ENCODE measurements around the gene BEAN1.
"Not testable (repeated sequence)": the region's sequence is repeated elsewhere in the genome, so short reads cannot be mapped to it uniquely, and the experiment has no call there.

Gene BEAN1

DNA sequence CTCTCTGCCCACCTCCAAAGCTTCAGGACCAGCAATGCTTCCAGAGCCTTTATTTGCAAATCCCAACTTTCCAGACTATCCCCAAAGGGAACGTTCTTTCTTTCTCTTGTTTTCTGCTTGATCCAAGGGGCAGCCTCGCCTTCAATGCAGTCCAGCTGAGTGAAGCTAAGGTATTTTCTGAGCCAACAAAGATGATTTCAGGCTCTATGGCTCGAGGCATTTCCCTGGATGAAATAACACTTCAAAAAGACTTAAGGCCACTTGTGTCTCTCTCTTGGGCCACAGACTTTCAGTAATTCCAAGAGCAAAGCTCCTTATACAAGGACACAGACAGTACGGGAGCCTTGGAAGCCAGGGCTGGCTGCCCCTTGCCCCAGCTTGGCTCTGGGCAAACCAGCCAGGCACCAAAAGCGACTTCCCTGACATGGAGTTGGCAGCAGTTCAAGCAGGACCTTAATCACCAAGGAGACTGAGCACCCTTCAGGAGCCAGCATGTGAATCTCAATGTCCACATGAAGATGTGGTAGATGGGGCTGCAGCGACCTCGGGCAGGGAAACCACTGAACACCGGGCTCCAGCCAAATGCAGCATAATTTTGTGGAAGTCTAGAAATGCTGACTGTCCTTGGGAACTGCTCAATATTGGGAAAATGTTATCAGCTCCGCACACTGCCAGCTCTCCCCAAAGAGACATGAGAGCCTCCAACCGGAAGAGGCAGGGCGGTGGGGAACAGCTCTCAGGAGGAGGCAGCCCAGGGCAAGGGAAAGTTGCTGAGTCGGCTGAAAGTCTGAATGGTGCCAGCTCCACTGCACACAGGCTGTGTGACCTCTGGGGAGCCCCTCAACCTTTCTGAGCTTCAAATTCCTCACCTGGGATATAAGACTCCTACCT, 83.9 kb downstream of the BEAN1 start:
- H3K4me1 ChIP-seq (ENCODE audit: insufficient read depth, low read length) = peaks cover 33% of the 10 kb centered on the region
- no peaks in the 10 kb centered on the region for H3K36me3 ChIP-seq (ENCODE audit: insufficient read depth, low read length)
- no peaks in the 10 kb centered on the region for H3K9me3 ChIP-seq (ENCODE audit: control insufficient read depth, insufficient read depth, low read length)
- H3K9ac ChIP-seq (ENCODE audit: low read depth, low read length) = no peak overlapping the region

DNA sequence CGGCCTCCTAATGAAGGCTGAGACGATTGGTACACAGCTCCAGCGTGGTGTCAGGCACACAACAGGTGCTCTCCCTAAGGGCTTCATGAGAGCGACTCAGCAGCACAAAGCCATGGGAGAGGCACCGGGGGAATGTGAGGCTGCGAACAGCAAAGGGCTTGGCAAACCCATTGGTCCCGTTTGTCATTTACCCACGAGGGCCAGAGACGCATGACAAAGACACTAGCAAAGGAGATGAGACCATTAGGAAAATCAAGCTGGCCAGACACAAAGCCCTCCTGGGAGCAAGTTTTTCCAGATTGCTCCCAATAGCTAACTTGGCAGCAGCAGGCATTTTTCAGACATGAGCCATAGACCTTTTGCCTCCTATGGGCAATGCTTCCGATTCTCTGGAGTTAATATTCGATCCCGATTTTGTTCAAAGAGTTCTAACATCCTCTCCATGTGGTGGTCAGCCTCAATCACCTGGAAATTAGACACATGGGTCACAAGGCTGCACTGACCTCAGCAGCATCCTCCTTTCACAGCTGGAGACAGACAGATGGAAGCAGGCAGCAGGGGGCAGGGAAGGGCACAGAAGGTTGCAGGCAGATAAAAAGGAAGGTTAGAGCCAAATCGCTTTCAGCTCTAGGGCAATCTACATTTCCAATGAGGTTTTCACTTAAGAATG, 84.6 kb downstream of the BEAN1 start:
- Histone ChIP-seq H3K9ac (ENCODE audit: low read depth, low read length) (no peak overlapping the region), H3K9me3 (ENCODE audit: control insufficient read depth, insufficient read depth, low read length) (no peaks in the 10 kb centered on the region), H3K36me3 (ENCODE audit: insufficient read depth, low read length) (no peaks in the 10 kb centered on the region), H3K4me1 (ENCODE audit: insufficient read depth, low read length) (peaks cover 36% of the 10 kb centered on the region)

DNA sequence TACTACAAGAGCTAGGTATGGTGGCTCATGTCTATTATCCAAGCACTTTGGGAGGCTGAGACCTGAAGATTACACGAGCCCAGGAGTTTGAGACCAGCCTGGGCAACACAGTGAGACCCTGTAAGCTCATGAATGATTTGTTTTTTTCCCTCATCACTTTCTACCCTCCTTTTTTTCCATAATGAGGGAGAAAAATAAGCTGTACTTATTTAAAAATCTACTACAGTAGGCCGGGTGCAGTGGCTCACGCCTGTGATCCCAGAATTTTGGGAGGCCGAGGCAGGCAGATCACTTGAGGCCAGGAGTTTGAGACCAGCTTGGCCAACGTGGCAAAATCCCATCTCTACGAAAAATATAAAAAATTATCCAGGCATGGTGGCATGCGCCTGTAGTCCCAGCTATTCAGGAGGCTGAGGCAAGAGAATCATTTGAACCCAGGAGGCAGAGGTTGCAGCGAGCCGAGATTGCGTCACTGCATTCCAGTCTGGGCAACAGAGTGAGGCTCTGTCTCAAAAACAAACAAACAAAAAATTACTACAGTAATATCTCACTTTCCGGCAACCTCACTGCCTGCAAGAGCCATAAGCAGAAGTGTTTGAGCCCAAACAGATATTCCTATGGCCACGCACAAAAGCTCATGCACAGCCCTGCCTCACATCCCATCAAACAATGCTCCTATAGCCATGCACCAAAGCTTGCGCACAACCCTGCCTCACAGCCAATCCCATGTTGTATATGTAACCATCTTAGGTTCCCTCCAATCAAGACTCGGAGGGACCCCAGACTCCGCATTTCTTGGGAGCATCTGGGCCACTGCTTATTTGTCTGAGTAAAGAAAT, 85.4 kb downstream of the BEAN1 start:
- Histone ChIP-seq H3K9ac (ENCODE audit: low read depth, low read length) (no peak overlapping the region), H3K4me1 (ENCODE audit: insufficient read depth, low read length) (peaks cover 42% of the 10 kb centered on the region), H3K36me3 (ENCODE audit: insufficient read depth, low read length) (no peaks in the 10 kb centered on the region)

DNA sequence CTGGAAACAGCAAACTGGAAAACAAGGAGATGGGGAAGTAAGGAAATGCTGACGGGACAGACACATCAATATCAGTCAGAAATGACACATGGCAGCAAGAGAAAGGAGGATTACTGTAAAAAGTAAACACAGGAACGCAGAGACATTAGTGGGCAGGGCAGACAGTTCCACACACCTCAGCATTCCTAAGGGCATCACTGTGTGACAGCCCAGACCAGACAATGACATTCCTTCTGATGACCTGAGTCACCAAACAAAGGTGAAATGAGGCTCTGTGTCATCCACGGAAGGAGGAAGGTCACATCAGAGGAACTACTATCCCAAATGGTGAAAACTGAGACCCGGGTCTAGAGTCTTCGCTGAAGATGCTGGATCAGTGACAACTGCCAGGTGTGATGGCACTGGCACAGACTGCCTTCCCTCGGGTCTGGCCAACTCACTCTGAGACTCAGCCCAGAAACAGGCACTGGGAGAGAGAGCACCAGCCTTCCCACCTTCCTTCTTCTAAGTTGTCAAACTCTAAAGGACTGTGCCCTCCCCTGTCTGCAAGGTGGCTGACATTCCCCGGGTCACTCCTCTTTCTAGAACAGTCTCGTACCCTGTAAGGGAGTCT, 86.1 kb downstream of the BEAN1 start:
- peaks cover 46% of the 10 kb centered on the region for H3K4me1 ChIP-seq (ENCODE audit: insufficient read depth, low read length)
- H3K36me3 ChIP-seq (ENCODE audit: insufficient read depth, low read length) = no peaks in the 10 kb centered on the region
- H3K9ac ChIP-seq (ENCODE audit: low read depth, low read length) = no peak overlapping the region
- no peaks in the 10 kb centered on the region for H3K9me3 ChIP-seq (ENCODE audit: control insufficient read depth, insufficient read depth, low read length)

More for the DNA sequence above, 85.4 kb downstream of the BEAN1 start:
- H3K9me3 ChIP-seq (ENCODE audit: control insufficient read depth, insufficient read depth, low read length) = no peaks in the 10 kb centered on the region

DNA sequence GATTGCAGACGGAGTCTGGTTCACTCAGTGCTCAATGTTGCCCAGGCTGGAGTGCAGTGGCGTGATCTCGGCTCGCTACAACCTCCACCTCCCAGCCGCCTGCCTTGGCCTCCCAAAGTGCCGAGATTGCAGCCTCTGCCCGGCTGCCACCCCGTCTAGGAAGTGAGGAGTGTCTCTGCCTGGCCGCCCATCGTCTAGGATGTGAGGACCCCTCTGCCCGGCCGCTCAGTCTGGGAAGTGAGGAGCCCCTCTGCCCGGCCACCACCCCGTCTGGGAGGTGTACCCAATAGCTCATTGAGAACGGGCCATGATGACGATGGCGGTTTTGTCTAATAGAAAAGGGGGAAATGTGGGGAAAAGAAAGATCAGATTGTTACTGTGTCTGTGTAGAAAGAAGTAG, 87.3 kb downstream of the BEAN1 start:
- H3K9ac ChIP-seq (ENCODE audit: low read depth, low read length); H3K9me3 ChIP-seq (ENCODE audit: control insufficient read depth, insufficient read depth, low read length); H3K36me3 ChIP-seq (ENCODE audit: insufficient read depth, low read length): not testable (repeated sequence)
- H3K4me1 ChIP-seq (ENCODE audit: insufficient read depth, low read length) = peaks cover 46% of the 10 kb centered on the region

DNA sequence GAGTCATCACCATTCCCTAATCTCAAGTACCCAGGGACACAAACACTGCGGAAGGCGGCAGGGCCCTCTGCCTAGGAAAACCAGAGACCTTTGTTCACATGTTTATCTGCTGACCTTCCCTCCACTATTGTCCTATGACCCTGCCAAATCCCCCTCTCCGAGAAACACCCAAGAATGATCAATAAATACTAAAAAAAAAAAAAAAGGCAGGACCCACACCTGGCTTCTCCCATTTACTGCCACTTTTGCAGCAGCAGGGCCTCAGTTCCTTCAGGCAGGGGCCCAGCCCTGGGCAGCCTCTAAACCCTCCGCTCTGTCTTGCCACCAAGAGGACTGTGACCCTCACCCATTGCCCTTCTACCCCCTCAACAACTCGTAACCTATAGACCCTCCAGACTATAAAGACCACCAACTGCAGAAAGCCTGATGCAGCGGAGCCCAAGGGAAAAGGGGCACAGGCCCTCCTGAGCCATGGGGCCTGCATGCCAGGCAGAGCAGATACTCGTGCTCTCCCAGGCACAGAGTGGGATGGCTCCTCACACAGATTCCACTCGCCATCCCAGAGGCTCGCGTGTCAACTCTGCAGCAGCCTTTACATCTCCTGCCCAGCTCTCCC, 88.0 kb downstream of the BEAN1 start:
- not testable (repeated sequence) for H3K36me3 ChIP-seq (ENCODE audit: insufficient read depth, low read length); H3K9ac ChIP-seq (ENCODE audit: low read depth, low read length); H3K9me3 ChIP-seq (ENCODE audit: control insufficient read depth, insufficient read depth, low read length)
- peaks cover 50% of the 10 kb centered on the region for H3K4me1 ChIP-seq (ENCODE audit: insufficient read depth, low read length)

DNA sequence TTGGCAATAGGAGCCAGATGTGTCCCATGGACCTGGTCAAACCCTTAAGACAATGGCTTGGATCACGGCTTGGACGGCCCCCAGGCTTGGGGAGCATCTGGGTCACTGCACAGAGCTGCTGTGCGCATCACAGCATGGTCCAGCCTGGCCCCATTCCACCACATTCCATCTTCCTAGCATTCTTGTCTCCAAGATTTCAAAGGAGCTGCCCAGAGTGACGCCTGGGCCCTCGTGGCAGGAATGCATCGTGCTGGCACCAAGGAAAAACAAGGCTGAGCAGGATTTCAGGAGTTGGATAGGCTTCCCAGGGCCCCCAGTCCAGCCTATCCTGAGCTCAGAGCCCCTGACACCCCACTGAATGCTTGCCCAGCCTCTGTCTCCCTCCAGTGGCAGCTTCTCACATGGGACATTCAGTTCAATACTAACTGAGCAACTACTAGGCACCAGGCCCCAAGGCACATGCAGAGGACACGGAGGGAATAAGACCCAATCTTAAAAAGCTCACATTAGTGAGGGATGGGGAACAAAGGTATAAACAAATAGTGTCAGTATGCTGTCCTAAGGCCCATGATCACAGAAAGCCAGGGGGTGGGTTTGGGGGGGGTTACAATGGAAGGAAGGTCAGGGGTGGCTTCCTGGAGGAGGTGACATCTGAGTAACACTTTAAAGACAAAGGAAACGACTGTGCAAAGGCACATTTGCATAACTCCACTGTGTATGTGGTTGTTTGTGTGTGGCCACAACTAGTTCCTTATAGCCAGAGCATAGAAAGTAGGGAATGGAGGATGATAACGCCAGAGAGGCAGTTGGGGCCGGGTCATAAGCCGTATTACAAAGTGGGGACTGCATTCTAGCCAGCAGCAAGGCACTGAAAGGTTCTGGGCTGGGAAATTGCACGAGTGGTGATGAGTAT, 88.8 kb downstream of the BEAN1 start:
- Histone ChIP-seq H3K4me1 (ENCODE audit: insufficient read depth, low read length) (peaks cover 50% of the 10 kb centered on the region), H3K9me3 (ENCODE audit: control insufficient read depth, insufficient read depth, low read length) (no peaks in the 10 kb centered on the region), H3K9ac (ENCODE audit: low read depth, low read length) (no peak overlapping the region), H3K36me3 (ENCODE audit: insufficient read depth, low read length) (no peaks in the 10 kb centered on the region)

DNA sequence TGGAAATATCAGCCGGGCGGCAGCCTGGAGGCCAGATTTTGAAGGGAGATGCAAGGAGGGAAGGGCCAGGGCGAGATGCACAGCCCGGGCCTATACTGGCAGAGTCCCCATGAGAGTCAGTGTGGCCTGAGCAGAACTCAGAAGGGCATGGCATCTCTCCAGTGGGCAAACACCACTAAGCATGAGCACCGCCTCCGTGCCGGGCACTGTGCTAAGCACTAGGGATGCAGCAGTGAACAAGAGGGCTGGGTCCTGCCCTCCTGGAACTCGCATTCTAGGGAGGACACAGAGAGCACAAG, 89.4 kb downstream of the BEAN1 start:
- no peaks in the 10 kb centered on the region for H3K9me3 ChIP-seq (ENCODE audit: control insufficient read depth, insufficient read depth, low read length)
- no peak overlapping the region for H3K9ac ChIP-seq (ENCODE audit: low read depth, low read length)
- H3K4me1 ChIP-seq (ENCODE audit: insufficient read depth, low read length) = peaks cover 45% of the 10 kb centered on the region
- H3K36me3 ChIP-seq (ENCODE audit: insufficient read depth, low read length) = no peaks in the 10 kb centered on the region

DNA sequence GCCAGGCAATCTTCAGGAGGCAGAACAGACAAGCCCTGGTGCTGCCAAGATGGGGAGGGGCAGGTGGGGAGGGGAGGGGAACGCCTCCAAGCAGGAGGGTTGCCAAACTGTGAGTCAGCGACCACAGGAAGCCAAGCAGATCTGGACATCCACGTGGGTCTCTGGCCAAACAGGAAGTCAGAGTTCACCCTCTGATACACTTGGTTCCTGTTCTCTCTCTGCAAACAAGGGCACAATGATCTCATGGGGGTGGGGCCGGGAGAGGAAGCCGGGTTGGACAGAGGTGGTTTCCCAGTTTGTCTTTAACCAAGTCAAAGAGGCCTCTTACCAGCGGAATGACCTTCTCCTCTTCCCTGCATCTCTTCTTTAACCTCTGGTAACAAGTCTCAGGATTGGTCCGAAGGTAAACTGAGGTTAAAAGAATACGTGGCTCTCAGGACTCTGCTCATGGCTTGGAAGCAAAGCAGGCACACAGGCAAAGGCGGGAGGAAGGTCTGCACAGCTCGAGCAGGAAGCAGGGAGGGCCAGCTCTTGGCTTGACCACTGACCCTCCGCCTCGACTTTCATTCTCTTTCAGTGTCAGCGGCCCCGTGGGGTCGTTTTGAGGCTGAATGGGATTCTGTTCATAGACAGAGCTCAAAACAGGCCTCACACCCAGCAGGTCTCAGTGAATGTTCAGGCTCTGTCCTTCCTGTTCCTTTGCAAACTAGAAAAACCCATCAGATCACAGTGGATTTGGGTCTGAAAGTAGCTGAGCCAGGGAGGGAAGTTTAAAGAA, 89.9 kb downstream of the BEAN1 start:
- Histone ChIP-seq H3K4me1 (ENCODE audit: insufficient read depth, low read length) (peaks cover 40% of the 10 kb centered on the region), H3K9ac (ENCODE audit: low read depth, low read length) (no peak overlapping the region), H3K36me3 (ENCODE audit: insufficient read depth, low read length) (no peaks in the 10 kb centered on the region), H3K9me3 (ENCODE audit: control insufficient read depth, insufficient read depth, low read length) (no peaks in the 10 kb centered on the region)

DNA sequence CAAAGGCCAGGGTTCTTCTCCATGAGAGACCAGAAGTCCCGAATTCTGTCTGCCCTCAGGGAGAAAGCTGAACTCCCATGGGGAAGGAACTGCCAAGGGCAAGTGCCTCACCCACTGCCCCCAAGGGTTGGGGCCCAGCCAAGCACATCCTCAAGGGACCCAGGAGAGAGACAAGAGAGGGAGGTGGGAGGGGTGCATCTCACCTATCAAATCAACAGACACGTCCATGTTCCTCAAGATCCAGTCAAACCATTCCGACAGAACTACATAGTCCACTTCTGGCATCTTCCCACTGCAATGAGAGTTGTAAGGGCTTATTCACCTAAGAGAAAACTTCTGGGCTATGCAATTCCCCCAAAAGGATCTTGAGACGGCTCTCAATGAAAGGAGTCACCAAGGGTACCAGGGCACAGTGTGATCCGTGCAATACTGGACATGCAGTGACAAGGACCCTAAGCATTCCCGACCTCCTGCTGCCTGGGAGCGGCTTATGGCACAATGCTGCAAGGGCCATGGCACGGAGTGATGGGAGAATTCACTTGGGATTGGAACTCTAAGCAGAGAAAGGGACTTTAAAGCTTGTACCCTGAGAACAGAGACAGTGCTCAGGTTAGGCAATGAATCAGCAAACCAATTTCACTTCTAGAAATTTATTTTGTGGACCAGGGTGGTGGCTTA, 90.6 kb downstream of the BEAN1 start:
- Histone ChIP-seq H3K4me1 (ENCODE audit: insufficient read depth, low read length) (peaks cover 34% of the 10 kb centered on the region), H3K9me3 (ENCODE audit: control insufficient read depth, insufficient read depth, low read length) (no peaks in the 10 kb centered on the region), H3K36me3 (ENCODE audit: insufficient read depth, low read length) (no peaks in the 10 kb centered on the region), H3K9ac (ENCODE audit: low read depth, low read length) (no peak overlapping the region)

DNA sequence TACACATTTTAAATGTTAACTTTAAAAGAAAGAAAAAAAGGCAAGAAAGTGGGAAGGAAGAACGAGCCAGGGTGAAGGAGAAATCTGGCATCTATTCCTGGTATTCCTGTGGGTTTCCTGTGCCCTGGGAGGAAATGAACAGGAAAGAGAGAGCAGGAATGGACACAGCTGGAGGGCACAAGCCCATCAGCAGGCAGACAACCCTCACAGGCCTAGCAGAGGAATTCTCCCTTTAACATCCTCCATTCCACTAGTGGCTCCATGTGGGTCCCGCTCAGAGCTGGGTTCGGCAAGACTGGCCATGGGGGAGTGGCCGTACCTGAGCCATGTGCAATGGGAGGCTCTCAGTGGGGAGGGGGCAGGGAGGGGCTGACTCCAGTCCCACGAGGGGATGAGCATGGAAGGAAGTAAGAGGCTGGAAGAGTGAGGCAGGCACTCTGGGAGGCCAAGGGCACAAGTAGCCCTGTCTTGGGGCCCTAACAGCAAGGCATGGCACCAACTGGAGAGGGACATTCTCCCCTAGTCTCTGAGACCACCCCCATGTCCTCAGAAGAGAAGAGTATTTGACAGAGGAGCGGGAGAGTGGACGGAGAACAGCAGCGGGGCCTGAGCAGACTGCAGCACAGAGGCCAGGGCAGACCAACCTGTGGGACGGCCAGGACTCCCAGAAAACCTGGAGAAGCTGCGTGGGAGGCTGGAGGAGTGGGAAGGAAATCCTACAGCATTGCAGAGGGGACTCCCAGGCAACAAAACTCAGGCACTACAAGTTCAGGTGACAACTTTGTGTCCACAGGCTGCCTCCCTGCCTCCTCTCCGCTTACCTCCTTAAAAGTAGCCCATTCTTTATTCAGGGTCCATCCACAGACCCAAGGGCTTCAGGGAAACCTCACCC, 92.6 kb downstream of the BEAN1 start:
- Histone ChIP-seq H3K9me3 (ENCODE audit: control insufficient read depth, insufficient read depth, low read length) (no peaks in the 10 kb centered on the region), H3K9ac (ENCODE audit: low read depth, low read length) (no peak overlapping the region), H3K4me1 (ENCODE audit: insufficient read depth, low read length) (peaks cover 24% of the 10 kb centered on the region), H3K36me3 (ENCODE audit: insufficient read depth, low read length) (no peaks in the 10 kb centered on the region)
